Transverse colon (tissue), 3 donors: ENCODE measurements around the gene LGR6.

Experiments
- POLR2A ChIP-seq: fragments of 450-650 bp; IDR thresholded peaks from one replicate; pipeline ENCODE4 v1.6.1; 2016; ENCODE audit warnings: antibody characterized with exemption, mild to moderate bottlenecking, moderate library complexity
- TF ChIP-seq, protein P1 (sequence below), 5 experiments: fragments of 200-600 bp in 3 of 5; fragments of 450-650 bp in 2 of 5; sonication (generic) in 3 of 5; IDR thresholded peaks; 1 replicate in 2 of 5; 2 replicates in 3 of 5; pipeline ENCODE4 v1.5.1; 2016 to 2017; ENCODE audit warnings: antibody characterized with exemption in 5 of 5, inconsistent platforms in 3 of 5, mild to moderate bottlenecking in 2 of 5, moderate library complexity in 1 of 5

DNA sequence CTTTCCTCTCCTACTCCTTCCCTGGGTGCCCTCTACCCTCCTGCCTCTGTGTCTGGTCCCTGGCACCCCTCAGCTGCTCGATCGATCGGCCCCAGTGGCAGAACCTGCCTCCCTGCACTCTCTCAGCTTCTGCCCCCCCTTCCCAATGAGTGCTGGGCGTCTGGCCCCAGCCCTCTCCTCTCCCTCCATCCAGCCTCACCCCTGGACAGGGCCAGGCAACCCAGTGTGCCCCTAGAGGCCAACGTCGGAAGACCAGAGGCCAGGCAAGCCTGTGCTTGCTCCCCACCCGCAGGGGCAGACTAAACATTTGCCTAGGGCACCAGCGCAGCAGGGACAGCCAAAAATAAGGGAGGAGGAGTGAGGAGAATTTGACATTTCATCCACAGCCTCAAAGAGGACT lies 43.5 kb downstream of the LGR6 start:
- TF ChIP-seq, protein P1, sequence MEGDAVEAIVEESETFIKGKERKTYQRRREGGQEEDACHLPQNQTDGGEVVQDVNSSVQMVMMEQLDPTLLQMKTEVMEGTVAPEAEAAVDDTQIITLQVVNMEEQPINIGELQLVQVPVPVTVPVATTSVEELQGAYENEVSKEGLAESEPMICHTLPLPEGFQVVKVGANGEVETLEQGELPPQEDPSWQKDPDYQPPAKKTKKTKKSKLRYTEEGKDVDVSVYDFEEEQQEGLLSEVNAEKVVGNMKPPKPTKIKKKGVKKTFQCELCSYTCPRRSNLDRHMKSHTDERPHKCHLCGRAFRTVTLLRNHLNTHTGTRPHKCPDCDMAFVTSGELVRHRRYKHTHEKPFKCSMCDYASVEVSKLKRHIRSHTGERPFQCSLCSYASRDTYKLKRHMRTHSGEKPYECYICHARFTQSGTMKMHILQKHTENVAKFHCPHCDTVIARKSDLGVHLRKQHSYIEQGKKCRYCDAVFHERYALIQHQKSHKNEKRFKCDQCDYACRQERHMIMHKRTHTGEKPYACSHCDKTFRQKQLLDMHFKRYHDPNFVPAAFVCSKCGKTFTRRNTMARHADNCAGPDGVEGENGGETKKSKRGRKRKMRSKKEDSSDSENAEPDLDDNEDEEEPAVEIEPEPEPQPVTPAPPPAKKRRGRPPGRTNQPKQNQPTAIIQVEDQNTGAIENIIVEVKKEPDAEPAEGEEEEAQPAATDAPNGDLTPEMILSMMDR (IDR thresholded peaks at IDR 0.05), result peak in 4 of 5 experiments; percentile 35 to 48 (median 41)
- TF ChIP-seq POLR2A, result no peak
